Tongue (tissue), 2 donors: Measurements from ENCODE around the gene HERC3. TPM values are rescaled to one million over a fixed set of nuclear protein-coding genes. Genes with fewer than 3 reads are reported as not detected.

Experiments used
- DNase-seq: peaks from one replicate; pipeline ENCODE4 v3.0.0-alpha.2; 2015
- total RNA-seq: library from RNA; depleted of rRNA; stranded (reverse); fragments of >200 nt; gene quantifications from one replicate; pipeline ENCODE4 v1.2.3, GENCODE V29; 2014

HERC3 gene
- total RNA-seq, 1 donor from 2014 or later = 51.9 TPM

DNA sequence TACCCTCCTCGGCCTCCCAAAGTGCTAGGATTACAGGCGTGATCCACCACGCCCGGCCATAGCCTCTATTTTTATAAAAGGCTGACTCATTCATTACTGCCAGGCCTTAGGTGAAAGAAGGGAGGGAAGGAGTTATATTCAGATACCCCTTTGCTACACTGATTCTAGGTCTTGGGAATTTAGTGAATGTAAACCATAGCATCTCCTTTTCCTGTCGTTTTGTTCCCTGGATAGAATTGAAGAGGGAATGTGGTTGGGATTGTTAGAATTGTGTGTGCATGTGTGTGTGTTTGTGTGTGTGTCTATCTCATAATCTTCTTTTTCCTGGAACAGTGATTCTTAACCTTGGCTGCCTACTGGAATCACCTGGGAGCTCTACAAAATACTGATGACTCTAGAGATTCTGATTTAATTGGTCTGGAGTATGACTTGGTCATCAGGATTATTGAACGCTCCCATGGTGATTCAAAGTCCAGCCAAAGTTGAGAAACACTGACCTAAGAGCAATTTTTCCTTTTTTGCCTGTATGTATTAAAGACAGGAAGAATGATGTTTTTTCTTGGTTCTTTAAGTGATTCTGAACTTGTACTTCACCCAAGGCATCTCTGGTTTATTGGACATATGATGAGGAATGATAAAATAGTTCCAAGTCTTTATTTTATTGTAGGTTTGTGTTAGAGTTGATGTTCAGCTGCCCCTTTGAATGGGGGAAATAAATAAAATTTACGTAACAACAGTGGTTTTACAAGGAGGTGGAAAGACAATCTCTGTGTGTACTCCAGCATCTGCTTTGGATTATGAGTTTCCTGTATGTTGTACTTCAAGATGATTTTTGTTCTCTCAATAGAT lies 68.4 kb downstream of the HERC3 start:
- no peak for DNase-seq

DNA sequence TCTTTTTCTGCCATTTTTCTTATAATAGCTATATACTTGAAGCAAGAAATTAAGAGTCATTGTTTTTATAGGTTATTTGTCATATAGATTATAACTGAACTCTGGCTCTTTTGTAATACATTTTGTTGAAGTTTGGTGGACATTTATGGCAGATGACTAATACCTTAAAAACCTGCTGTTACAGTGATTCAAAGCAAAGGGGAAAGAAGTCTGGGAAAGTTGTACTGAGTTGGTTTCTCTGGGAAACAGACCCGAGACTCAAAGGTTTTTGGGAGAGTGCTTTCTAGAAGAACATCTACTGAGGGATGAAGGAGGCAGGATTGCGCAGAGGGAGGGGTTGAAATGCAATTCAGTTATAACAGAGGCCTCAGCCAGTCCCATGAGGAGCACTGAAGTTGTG lies 69.5 kb downstream of the HERC3 start:
- no peak for DNase-seq

GRCh38 chr4:88672987-88673386 lies 80.7 kb downstream of the HERC3 start:
- DNase-seq = peak; percentile 51

- DNase-seq = no peak
These were observed 81.6 kb downstream of the HERC3 start for GRCh38 chr4:88673886-88674285.

- DNase-seq = no peak
These were observed 82.3 kb downstream of the HERC3 start for GRCh38 chr4:88674565-88674964.

DNA sequence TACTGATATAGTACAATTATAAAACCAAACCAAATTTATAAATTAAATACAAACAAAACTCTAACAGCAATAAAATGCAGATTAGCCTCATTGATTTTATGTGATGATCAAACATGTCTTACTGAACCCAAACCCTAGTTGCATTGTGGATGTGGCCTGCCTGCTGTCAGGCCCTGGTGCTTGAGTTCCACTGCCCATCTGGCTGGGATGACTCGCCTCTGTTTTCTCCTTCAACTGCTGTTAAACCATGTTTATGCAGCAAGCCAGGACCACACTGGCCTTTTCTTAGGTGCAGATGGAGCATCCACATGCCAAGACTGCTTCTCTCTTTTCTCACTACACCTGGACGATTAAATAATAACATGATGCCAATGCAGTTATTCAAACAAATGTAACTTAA lies 82.7 kb downstream of the HERC3 start:
- DNase-seq = no peak

GRCh38 chr4:88675543-88675942 lies 83.3 kb downstream of the HERC3 start:
- DNase-seq = no peak

DNA sequence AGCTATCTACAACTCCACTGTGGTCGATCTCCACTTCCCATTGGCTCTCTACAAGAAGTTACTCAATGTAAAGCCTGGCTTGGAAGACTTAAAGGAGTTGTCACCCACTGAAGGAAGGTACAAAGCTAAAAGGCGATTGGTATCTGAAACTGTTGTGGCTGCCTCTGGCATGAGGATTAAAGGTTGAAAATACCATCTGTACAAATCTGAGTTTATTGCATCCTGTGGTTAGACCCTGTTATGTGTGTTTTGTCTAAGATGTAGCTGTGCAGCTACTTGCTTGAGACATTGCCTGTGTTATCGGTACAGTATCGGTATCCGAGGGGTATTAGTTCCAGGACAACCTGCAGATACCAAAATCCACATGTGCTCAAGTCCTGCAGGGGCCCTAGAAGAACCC lies 88.9 kb downstream of the HERC3 start:
- no peak for DNase-seq

- no peak for DNase-seq
These were observed 98.1 kb downstream of the HERC3 start for GRCh38 chr4:88690355-88690754.

DNA sequence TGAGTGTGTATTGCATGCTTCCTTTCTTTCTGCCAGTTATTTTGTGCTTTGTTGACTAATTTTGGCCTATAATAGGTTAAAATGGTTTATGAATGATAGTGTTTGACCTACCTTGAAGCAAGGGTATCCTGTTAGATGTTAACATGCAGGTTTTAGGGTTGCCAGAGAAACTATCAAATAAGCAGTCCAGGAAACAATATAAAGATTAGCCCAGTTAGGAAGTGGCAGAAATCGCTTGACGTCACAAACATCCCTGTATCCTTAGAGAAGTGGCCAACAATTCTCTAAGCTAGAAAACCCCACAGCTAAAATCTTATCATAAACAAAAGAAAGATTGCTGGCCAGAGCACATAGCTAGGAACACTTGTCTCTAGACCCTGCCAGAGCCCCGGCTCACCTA lies 101.5 kb downstream of the HERC3 start:
- no peak for DNase-seq

DNA sequence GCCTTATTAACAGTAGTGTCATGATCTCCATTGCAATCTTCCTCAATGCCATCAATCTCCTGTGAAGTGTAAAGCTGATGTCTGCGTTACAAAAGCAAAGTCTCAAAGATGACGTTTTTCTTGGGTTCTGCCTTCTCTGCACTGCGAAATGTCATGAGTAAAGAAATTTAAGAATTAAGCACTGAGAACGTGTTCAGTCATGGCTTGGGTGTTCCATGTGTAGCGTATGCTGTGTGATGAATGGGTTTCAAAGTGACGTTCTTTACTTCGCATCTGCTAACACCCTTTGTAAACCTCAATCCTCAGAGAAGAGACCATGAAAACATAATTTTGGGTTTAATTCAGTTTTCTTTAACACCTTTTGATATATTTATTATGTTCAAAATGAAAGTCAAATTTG lies 104.3 kb downstream of the HERC3 start:
- peak; percentile 38 for DNase-seq

- peak; percentile 50 for DNase-seq
These were observed 104.9 kb downstream of the HERC3 start for GRCh38 chr4:88697141-88697540.

GRCh38 chr4:88697588-88698329 lies 105.5 kb downstream of the HERC3 start, which contains the start of gene NAP1L5:
NAP1L5 (minus strand) TSS chr4:88697829; CDS start chr4:88697754, 75 bp downstream.
- peak; percentile 77 for DNase-seq

- no peak for DNase-seq
These were observed 106.2 kb downstream of the HERC3 start for GRCh38 chr4:88698519-88698918.

DNA sequence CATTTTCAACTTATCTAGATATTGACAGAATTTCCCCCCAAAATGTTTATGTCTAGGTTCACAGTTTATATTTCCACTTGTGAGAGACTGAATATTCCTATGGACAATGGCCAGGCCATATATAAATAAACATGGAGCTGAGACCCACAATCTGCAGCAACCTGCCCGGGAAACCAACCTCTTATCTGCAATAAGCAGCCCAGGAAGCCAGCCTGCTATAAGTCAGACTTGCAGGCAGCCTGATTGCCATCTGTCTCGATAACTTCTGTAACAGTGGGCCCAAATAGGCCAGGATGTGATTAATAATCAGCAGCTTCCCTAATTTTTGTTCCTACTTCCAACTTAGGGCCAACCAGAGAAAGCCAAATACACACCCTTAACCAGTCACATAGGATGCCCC lies 110.5 kb downstream of the HERC3 start:
- no peak for DNase-seq

DNA sequence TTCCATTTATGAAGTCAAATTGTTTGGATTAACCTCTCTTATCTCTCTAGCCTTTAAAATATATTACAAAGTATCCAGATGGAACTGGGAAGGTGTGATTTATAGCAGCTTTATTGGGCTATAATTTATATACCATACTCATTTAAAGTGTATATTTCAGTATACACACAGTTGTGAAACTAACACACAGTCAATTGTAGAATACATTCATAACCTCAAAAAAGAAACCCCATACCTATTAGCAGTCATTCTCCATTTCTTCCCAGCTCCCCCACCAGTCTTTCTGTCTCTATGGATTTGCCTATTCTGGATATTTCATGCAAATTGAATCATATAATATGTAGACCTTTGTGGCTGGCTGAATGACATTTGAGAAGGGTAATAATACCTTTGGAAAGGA lies 112.9 kb downstream of the HERC3 start:
- DNase-seq = no peak

GRCh38 chr4:88705805-88706492 lies 113.7 kb downstream of the HERC3 start:
- no peak for DNase-seq

DNA sequence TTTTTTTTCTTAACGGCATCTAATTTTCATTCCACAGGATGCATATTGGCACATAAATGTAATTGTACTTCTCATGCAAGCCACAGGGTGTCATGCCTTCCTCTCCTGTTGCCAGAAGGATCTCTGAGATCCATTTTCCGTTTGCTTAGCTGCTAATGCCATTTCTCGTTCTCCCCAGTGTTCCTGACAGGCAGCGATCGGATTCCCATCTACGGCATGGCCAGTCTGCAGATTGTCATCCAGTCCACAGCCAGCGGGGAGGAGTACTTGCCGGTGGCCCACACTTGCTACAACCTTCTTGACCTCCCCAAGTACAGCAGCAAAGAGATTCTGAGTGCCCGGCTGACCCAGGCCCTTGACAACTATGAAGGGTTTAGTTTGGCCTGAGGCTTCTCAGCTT lies 114.3 kb downstream of the HERC3 start:
- peak; percentile 77 for DNase-seq

DNA sequence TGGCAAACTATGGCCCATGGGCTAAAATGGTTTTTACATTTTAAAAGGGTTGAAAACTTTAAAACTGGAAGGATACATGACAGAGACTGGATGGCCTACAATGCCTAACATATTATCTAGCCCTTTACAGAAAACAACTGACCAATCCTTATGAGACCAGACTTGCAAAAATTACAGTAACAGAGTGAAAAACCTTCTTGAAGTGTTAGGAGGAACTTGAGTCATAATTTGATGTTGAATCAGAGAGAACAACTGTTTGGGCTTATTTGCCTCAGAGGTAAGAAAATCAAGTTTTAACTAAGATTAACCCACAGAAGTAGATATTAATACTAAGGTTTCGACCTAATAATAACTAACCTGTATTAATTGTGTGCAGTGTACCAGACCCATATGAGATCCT lies 117.7 kb downstream of the HERC3 start:
- no peak for DNase-seq

- DNase-seq = no peak
These were observed 121.5 kb downstream of the HERC3 start for GRCh38 chr4:88713782-88714181.

GRCh38 chr4:88718098-88718497 lies 125.8 kb downstream of the HERC3 start:
- DNase-seq = no peak

DNA sequence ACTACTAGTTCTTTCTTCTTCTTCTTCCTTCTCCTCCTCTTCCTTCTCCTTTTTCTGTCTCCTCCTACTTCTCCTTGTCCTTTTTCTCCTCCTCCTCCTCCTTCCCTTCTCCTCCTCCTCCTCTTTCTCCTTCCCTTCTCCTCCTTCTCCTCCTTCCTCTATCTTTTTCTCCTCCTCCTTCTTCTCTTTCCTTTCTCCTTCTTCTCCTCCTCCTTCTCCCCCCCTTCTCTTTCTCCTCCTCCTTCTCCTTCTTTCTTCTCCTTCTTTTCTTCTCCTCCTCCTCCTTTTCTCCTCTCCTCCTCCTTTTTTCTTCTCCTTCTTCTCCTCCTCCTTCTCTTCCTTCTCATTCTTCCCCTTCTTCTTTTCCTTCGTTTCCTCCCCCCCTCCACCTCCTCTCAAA lies 127.1 kb downstream of the HERC3 start:
- no peak for DNase-seq
